ENCODE measurements around the gene KIF5C. TPM values are rescaled to one million over a fixed set of nuclear protein-coding genes. Genes with fewer than 3 reads are reported as not detected.
A peak's percentile ranks its signal among the peaks of the same experiment; 100 is the strongest.

The KIF5C gene
- total and polyA plus RNA-seq, 2 of the 13 experiments (the other 11 are each of a cell fraction or from before 2014, with no cell fraction given), result 0.15 to 0.20 TPM

DNA sequence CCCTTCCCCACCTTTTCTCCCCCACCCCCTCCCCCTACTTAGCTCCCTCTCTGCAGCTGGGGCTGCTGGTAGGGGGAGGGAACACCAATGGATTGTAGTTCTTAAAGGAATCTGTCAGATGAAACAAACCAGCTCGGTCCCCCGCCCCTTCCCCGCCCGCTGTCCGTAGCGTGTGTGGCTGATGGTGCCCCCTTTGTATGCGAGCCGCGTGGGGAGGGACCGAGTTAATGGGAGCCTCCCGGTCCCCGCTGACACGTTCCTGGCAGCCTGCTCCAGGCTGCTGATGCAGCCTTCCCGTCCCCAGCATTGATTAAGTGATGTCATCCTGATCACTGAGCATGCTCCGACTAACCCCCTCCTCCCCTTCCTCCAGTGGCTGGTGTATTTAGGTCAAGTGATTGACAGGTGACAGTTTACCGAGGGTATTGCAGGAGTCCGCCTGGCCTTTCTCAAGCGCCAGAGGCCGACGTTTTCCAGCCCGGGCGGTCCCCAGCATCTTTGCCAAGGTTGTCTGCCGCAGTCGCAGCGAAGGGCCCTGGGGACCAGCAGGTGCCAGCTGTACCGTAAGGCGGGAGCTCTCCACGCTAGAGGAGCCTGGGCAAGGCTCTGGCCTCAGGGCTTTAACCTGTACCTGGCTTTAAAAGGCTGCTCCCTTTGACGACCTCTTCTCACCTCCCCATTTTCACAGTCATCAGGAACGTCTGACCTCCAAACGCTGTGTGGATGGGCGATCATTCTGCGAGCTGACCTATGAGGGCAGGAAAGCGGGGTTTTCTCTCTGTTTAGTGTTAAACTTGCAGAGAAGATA lies 1.8 kb downstream of the KIF5C start (continued):
- TF ChIP-seq GMEB2 (CRISPR knock-in tag; IDR thresholded peaks at IDR 0.05; ENCODE audit: low read depth), result no peak
- no peak for TF ChIP-seq ZNF644 (CRISPR knock-in tag; IDR thresholded peaks at IDR 0.05; ENCODE audit: low read depth)
- TF ChIP-seq PAX8 (CRISPR knock-in tag; IDR thresholded peaks at IDR 0.05; ENCODE audit: borderline replicate concordance), result no peak
- no peak for TF ChIP-seq KLF16 (CRISPR knock-in tag; IDR thresholded peaks at IDR 0.05)
- TF ChIP-seq TCF7L2 (IDR thresholded peaks at IDR 0.05; ENCODE audit: low read depth, low read length), result no peak
- no peak for TF ChIP-seq HNRNPUL1 (IDR thresholded peaks at IDR 0.05; ENCODE audit: low read depth, low read length)
- TF ChIP-seq REXO4 (CRISPR knock-in tag; IDR thresholded peaks at IDR 0.05; ENCODE audit: borderline replicate concordance), result no peak
- TF ChIP-seq NR1H2 (CRISPR knock-in tag; IDR thresholded peaks at IDR 0.05; ENCODE audit: borderline replicate concordance, low read depth), result no peak
- TF ChIP-seq EZH2 (conservative IDR thresholded peaks at IDR 0.05; ENCODE audit: low read depth, low read length), result peak; percentile 69; the same call in 1 of the 2 replicates
- no peak for TF ChIP-seq AHDC1 (CRISPR knock-in tag; IDR thresholded peaks at IDR 0.05; ENCODE audit: borderline replicate concordance)
- TF ChIP-seq, protein P1, sequence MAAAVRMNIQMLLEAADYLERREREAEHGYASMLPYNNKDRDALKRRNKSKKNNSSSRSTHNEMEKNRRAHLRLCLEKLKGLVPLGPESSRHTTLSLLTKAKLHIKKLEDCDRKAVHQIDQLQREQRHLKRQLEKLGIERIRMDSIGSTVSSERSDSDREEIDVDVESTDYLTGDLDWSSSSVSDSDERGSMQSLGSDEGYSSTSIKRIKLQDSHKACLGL (CRISPR knock-in tag; IDR thresholded peaks at IDR 0.05), result no peak
- TF ChIP-seq ZNF274 (CRISPR knock-in tag; IDR thresholded peaks at IDR 0.05), result no peak
- TF ChIP-seq ZNF503 (CRISPR knock-in tag; IDR thresholded peaks at IDR 0.05), result no peak
- TF ChIP-seq SMC3 (IDR thresholded peaks at IDR 0.05; ENCODE audit: low read length), result no peak
- no peak for TF ChIP-seq ZNF121 (CRISPR knock-in tag; IDR thresholded peaks at IDR 0.05)
- no peak for TF ChIP-seq TBP (CRISPR knock-in tag; IDR thresholded peaks at IDR 0.05)
- TF ChIP-seq ZNF484 (CRISPR knock-in tag; IDR thresholded peaks at IDR 0.05; ENCODE audit: borderline replicate concordance, low read depth), result no peak
